ENCODE results near the gene RAD51B.
"Not testable (repeated sequence)": the region's sequence is repeated elsewhere in the genome, so short reads cannot be mapped to it uniquely, and the experiment has no call there.

RAD51B gene

GRCh38 chr14:67819563-67820421 is at the start of gene RAD51B:
Gene RAD51B (plus strand): TSS chr14:67819779.
- peak; percentile 77 for DNase-seq (ENCODE audit: low read depth)

DNA sequence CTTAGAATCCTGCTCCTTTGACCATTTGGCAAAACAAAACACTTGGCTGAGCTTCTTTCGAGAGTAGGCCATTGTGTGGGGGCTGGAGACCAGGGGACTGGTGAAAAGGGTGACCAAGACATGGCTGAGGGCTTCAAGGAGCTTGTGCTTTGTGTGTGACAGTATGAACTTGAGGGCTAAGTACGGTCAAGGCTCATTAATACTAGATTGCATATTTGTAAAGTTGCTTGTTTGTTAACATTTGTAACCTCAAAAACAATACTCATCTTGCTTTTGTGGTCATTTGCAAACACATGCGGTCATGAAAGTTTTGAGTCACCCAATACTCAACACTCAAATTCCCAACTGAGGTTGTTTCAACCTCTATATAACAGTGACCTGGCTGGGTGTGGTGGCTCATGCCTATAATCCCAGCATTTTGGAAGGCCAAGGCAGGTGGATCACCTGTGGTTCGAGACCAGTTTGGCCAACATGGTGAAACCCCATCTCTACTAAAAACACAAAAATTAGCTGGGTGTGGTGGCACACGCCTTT is 45.7 kb upstream of the RAD51B start:
- no peak for DNase-seq (ENCODE audit: low read depth)

- no peak for DNase-seq (ENCODE audit: low read depth)
These were observed 42.8 kb upstream of the RAD51B start for GRCh38 chr14:67776653-67777322.

GRCh38 chr14:67778792-67779191 is 40.8 kb upstream of the RAD51B start:
- no peak for DNase-seq (ENCODE audit: low read depth)

DNA sequence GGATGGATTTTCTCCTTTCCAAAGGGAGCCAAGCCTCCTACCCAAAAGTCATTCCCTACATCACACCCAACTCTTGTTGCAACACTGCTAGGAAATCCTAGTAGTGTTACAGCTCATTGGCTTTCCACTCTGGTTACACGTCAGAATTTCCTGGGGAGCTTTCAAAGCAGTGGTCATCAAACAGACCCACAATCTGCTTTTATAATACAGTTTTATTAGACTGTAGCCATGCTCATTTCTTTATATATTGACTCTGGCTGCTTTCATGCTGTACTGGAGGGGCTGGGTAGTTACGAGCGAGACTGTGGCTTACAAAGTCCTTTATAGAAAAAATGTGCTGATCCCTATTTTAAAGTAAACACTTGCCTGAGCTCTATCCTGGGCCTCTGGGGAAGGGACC is 37.5 kb upstream of the RAD51B start:
- DNase-seq (ENCODE audit: low read depth) = no peak

GRCh38 chr14:67784244-67784823 is 35.2 kb upstream of the RAD51B start:
- DNase-seq (ENCODE audit: low read depth) = no peak

- DNase-seq (ENCODE audit: low read depth) = no peak
These were observed 34.1 kb upstream of the RAD51B start for GRCh38 chr14:67785270-67786109.

GRCh38 chr14:67787673-67788072 is 31.9 kb upstream of the RAD51B start:
- DNase-seq (ENCODE audit: low read depth) = no peak

DNA sequence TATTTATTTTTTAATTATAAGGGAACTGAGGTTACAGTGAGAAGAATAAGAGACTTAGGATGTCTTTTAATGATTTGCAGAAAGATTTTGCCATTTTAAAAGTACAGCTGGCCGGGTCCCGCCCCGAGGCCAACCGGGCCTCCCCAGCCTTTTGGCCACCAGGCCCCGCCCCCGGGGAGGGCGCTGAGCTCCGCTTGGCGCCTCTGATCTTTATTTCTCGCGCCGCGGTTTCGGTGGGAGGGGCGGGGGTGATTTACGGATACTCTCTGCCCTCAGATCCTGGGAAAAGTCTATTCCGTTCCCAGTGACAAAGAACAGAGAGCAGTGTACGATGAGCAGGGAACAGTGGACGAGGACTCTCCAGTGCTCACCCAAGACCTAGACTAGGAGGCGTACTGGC is 20.8 kb upstream of the RAD51B start:
- no peak for DNase-seq (ENCODE audit: low read depth)

- DNase-seq (ENCODE audit: low read depth) = no peak
These were observed 18.8 kb upstream of the RAD51B start for GRCh38 chr14:67800743-67801142.

- no peak for DNase-seq (ENCODE audit: low read depth)
These were observed 13.3 kb upstream of the RAD51B start for GRCh38 chr14:67806246-67806645.

GRCh38 chr14:67814821-67815220 is 4.8 kb upstream of the RAD51B start:
- no peak for DNase-seq (ENCODE audit: low read depth)

GRCh38 chr14:67815573-67816225 is 3.9 kb upstream of the RAD51B start:
- DNase-seq (ENCODE audit: low read depth) = no peak

- DNase-seq (ENCODE audit: low read depth) = peak; percentile 83
These were observed 3.1 kb upstream of the RAD51B start, which contains the start of gene ZFYVE26 for GRCh38 chr14:67816326-67817002. Gene ZFYVE26 (minus strand): TSS chr14:67816590. CDS start chr14:67815963, 627 bp downstream.

DNA sequence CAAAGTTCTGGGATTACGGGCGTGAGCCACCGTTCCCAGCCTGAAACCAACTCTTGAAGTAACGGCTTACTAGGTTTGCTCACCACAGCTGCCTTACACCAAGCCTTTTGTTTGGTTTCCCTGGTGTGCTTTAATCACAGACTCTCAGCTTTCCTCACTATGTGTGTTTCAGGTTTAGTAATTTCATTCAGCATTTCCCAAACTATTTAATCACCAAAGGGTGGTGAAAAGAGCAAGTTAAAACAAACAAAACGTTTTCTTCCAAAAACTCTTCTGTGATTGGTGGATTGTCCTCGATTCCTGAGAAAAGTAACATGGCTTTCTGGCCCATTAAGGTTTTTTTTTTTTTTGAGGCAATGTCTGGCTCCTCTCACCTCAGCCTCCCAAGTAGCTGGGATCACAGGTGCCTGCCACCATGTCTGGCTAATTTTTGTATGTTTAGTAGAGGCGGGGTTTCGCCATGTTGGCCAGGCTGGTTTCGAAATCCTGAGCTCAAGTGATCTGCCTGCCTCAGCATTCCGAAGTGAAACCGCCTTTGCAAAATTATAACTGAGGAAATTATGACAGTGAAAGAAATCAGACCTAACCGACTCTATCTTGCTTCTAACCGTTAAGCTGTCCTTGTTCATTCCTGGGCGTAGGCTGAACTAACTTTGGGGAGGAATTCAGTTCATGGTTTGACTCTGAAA is 1.7 kb upstream of the RAD51B start:
- no peak for DNase-seq (ENCODE audit: low read depth)

DNA sequence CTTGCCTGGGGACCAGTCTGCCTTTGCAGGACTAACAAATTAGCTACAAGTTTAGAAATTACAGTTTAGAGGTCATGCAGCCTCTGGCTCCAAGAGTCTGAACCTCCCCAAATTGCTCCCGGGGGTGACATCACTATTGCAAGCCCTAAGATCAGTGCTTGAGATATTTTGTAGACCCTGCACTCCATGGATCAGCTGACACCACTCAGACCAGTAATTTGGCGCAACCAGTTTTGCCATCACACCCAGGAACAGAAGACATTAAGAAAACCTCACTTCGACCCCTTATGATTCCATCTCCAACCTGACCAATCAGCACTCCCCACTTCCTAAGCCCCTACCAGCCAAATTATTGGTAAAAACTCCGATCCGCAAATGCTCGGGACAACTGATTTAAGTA is 1.1 kb upstream of the RAD51B start:
- not testable (repeated sequence) for DNase-seq (ENCODE audit: low read depth)

GRCh38 chr14:67820428-67820971 is 921 bp downstream of the RAD51B start:
- no peak for DNase-seq (ENCODE audit: low read depth)

DNA sequence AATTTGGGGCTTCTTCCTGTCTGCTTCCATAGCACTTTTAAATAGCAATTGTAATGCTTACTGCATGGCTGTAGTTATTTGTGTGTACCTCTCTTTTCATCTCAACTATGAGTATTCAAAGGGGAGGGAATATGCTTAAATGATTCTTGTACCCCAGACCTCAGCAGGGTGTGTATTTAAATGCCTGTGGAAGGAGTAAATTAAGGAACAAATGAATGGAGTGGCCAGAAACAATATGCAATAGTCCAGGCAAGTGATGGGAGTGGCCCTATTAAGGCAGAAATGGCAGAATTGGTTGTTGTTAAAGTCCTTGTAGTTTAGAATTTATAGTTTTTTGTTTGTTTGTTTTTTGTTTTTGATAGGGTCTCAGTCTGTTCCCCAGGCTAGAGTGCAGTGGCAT is 1.5 kb downstream of the RAD51B start:
- no peak for DNase-seq (ENCODE audit: low read depth)

DNA sequence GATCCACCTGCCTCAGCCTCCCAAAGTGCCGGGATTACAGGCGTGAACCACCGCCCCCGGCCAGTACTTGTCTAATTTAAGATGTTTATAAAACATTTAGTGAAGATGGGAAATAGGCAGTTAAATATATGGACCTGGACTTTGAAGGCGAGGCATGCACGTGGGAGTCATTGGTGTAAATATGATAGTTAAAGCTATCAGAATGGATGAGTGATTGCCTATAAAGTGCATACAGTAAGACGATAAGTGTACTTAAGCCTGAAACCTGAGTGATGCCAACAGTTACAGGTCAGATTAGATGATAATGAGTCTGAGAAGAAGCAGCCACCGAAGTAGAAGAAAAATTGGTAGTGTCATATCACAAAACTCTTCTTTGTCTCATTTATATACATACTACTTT is 11.5 kb downstream of the RAD51B start:
- no peak for DNase-seq (ENCODE audit: low read depth)

- DNase-seq (ENCODE audit: low read depth) = no peak
These were observed 13.8 kb downstream of the RAD51B start for GRCh38 chr14:67833403-67833802.

All from stimulated activated CD4-positive, alpha-beta T cell treated with anti-CD3 and anti-CD28 coated beads, Interleukin-2, amount 100 ng/mL, for 4 hours (primary cell).